GM12878 (cell line): Measurements from ENCODE around the gene GGT6. TPM values are rescaled to one million over a fixed set of nuclear protein-coding genes. Genes with fewer than 3 reads are reported as not detected.

ENCODE experiments used
- ATAC-seq: fragments of 200-7000 bp; cut with Tn5 transposase; 3 replicates; pipeline ENCODE4 v1.9.1; 2020; ENCODE audit warnings: mild to moderate bottlenecking, moderate library complexity
- BruUV-seq: library from RNA; stranded (reverse); fragments of 400-500 nt; replicated peaks from 2 replicates; lab custom pipeline; 2021; lab: Mats Ljungman, UMichigan
- CTCF ChIA-PET: fragments of 300-600 bp; sonication (Branson Sonifier 250); formaldehyde crosslinking; extraction: SDS; loops from one replicate; lab custom pipeline; 2021; ENCODE audit warnings: inconsistent platforms; lab: Yijun Ruan, JAX
- POLR2A ChIA-PET: fragments of 350-600 bp; formaldehyde crosslinking; extraction: SDS; loops from one replicate; lab custom pipeline; 2021; ENCODE audit warnings: inconsistent platforms; lab: Charles Lee
- RAD21 ChIA-PET: fragments of 300-600 bp; sonication (Branson Sonifier 250); formaldehyde crosslinking; loops from one replicate; lab custom pipeline; 2023; ENCODE audit warnings: antibody characterized with exemption; ENCODE audit not compliant: unreplicated experiment; lab: Charles Lee
- SMC1A ChIA-PET: fragments of 300-600 bp; sonication (Branson Sonifier 250); formaldehyde crosslinking; loops from one replicate; lab custom pipeline; 2023; ENCODE audit not compliant: unreplicated experiment, uncharacterized antibody; lab: Charles Lee
- DNase-seq: peaks from one replicate; pipeline ENCODE4 v3.0.0-alpha.2; 2011; ENCODE audit warnings: low read depth, low spot score
- FAIRE-seq: peaks from 3 replicates; lab custom pipeline; 2011; peaks lifted over from hg19 to GRCh38; lab: Jason Lieb, UNC
- H2AFZ ChIP-seq: 2 replicates; pipeline ENCODE4 v1.6.0; 2011; ENCODE audit warnings: low read depth, low read length, control low read depth; ENCODE audit not compliant: control insufficient read depth
- H3K27ac ChIP-seq: 2 replicates; pipeline ENCODE4 v1.5.1; 2011; ENCODE audit warnings: control low read depth; ENCODE audit not compliant: control insufficient read depth, insufficient read depth
- H3K27me3 ChIP-seq, 2 experiments: replicated peaks in 1 of 2; 2 replicates each; pipeline versions ENCODE4 v1.6.0 to v1.6.1; 2011; ENCODE audit warnings: low read length in 1 of 2; ENCODE audit not compliant: control insufficient read depth in 2 of 2, insufficient read depth in 2 of 2
- H3K36me3 ChIP-seq, 2 experiments: 2 replicates each; pipeline ENCODE4 v1.5.1; 2011; ENCODE audit warnings: low read length in 1 of 2; ENCODE audit not compliant: control insufficient read depth in 2 of 2, insufficient read depth in 2 of 2
- H3K4me1 ChIP-seq: 2 replicates; pipeline ENCODE4 v1.6.1; 2011; ENCODE audit warnings: mild to moderate bottlenecking, low read length, moderate library complexity, mixed read lengths; ENCODE audit not compliant: control insufficient read depth, insufficient read depth
- H3K4me2 ChIP-seq: 2 replicates; pipeline ENCODE4 v1.6.0; 2011; ENCODE audit warnings: control low read depth; ENCODE audit not compliant: control insufficient read depth, insufficient read depth
- H3K4me3 ChIP-seq: fragments of 200-600 bp; sonication (generic); 2 replicates; pipeline ENCODE4 v1.5.1; 2016
- H3K79me2 ChIP-seq: 2 replicates; pipeline ENCODE4 v1.6.0; 2011; ENCODE audit warnings: low read length; ENCODE audit not compliant: control insufficient read depth, insufficient read depth
- H3K9ac ChIP-seq: 2 replicates; pipeline ENCODE4 v1.8.0; 2011; ENCODE audit warnings: low read length, control low read depth, mixed read lengths; ENCODE audit not compliant: control insufficient read depth, insufficient read depth
- H3K9me3 ChIP-seq: replicated peaks from 3 replicates; pipeline ENCODE4 v1.5.1; 2011; ENCODE audit warnings: mild to moderate bottlenecking, low read length; ENCODE audit not compliant: control insufficient read depth, insufficient read depth
- H4K20me1 ChIP-seq: 2 replicates; pipeline ENCODE4 v1.6.0; 2011; ENCODE audit not compliant: control insufficient read depth, insufficient read depth
- EGR1 ChIP-seq, 2 experiments: IDR thresholded peaks; 1 replicate in 1 of 2; 2 replicates in 1 of 2; pipeline ENCODE4 v1.6.1; 2011 to 2012; ENCODE audit warnings: low read depth in 2 of 2, low read length in 2 of 2, borderline replicate concordance in 1 of 2, mild to moderate bottlenecking in 1 of 2, moderate library complexity in 1 of 2
- ESRRA ChIP-seq: IDR thresholded peaks from 2 replicates; pipeline ENCODE4 v1.6.1; 2012; ENCODE audit warnings: mild to moderate bottlenecking, low read length, improper control_type of control experiment
- MTA2 ChIP-seq: fragments of 450-650 bp; IDR thresholded peaks from 2 replicates; pipeline ENCODE4 v1.6.1; 2016; ENCODE audit warnings: low read depth, mild to moderate bottlenecking, moderate library complexity
- ZNF217 ChIP-seq: fragments of 450-650 bp; IDR thresholded peaks from 2 replicates; pipeline ENCODE4 v1.6.1; 2017; ENCODE audit warnings: antibody characterized with exemption, mild to moderate bottlenecking
- WGBS: methylation state at CpG from one replicate; pipeline ENCODE4 v1.1.6; 2016; ENCODE audit warnings: low lambda C conversion rate; ENCODE audit not compliant: insufficient replicate concordance, insufficient coverage; ENCODE audit errors: missing lambda C conversion rate; 5-methylcytosine and 5-hydroxymethylcytosine counted together
- in situ Hi-C: fragments of 300-500 bp; cut with MboI; formaldehyde crosslinking; loops from 9 replicates; pipeline ENCODE4 v1.14.3; 2018; ENCODE audit warnings: mixed read lengths
- intact Hi-C: fragments of 100-400 bp; cut with micrococcal nuclease; formaldehyde crosslinking; loops from one replicate; pipeline ENCODE4 v1.14.2; 2022; ENCODE audit not compliant: unreplicated experiment
- polyA plus RNA-seq, 11 experiments: library from polyadenylated mRNA; depleted of rRNA in 4 of 11; unstranded in 6 of 11; stranded (reverse) in 5 of 11; fragments of >200 nt; fragmentation: Nextera tagmentation in 4 of 11; fragmentation: Illumina TruSeq in 1 of 11; extraction: Ambion mirVana in 4 of 11; extraction: Trizol in 1 of 11; gene quantifications; 1 replicate in 1 of 11; 2 replicates in 10 of 11; pipeline versions ENCODE4 v1.2.1 to v1.2.3, GENCODE V29; 2011 to 2016; ENCODE audit warnings: inconsistent platforms in 2 of 11, missing spikeins in 2 of 11, low read depth in 1 of 11
- total RNA-seq, 4 experiments: library from RNA; depleted of rRNA in 3 of 4; stranded (reverse); fragments of >200 nt in 3 of 4; fragmentation: Illumina TruSeq in 1 of 4; extraction: Trizol in 1 of 4; gene quantifications; 2 replicates each; pipeline versions ENCODE4 v1.2.1 to v1.2.3, GENCODE V29; 2013 to 2021
- TF ChIP-seq, protein P1 (sequence below): IDR thresholded peaks from 2 replicates; pipeline ENCODE4 v1.6.1; 2011; ENCODE audit warnings: mild to moderate bottlenecking, low read depth, low read length, moderate library complexity; ENCODE audit not compliant: insufficient replicate concordance
- TF ChIP-seq, protein P2 (sequence below), 3 experiments: IDR thresholded peaks in 2 of 3; conservative IDR thresholded peaks in 1 of 3; 2 replicates each; pipeline ENCODE4 v1.5.1; 2011; ENCODE audit warnings: low read depth in 3 of 3, low read length in 3 of 3, mild to moderate bottlenecking in 3 of 3, control low read depth in 2 of 3, moderate library complexity in 2 of 3, inconsistent platforms in 1 of 3, mixed read lengths in 1 of 3; ENCODE audit not compliant: control insufficient read depth in 2 of 3, insufficient read depth in 1 of 3; ENCODE audit errors: extremely low read depth in 1 of 3
- TF ChIP-seq, protein P3 (sequence below): IDR thresholded peaks from 2 replicates; pipeline ENCODE4 v1.6.1; 2011; ENCODE audit warnings: borderline replicate concordance, low read depth, mild to moderate bottlenecking, moderate library complexity, mixed read lengths, low read length; ENCODE audit not compliant: insufficient read depth; ENCODE audit errors: extremely low read length

Gene GGT6
- total and polyA plus RNA-seq, 10 of the 15 experiments (the other 5 are each of a cell fraction or from before 2014, with no cell fraction given), result 0.01 to 0.26 (median 0.13) TPM; not detected in 5

DNA sequence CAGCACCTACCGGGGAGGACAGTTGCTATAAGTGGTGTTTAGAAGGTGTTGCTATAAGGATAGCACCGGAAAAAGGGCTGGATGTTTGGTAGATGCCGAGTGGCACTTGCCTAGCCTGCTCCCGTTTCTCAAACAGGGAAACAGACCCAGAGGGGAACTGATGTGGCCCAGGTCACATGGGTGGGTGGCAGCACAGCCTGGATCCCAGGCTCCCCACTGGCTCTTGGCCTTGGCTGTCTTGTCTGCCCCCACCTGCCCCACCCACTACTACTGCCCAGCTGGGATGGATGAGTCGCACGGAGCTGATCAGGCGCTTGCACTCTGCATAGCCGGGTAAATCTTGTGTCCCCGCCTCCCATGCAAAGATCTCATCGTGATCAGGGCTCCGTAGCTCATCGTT is 31.2 kb upstream of the GGT6 start:
- no peak for ATAC-seq
- FAIRE-seq, result no peak
- Histone ChIP-seq H3K4me3 (no peak overlapping the region), H4K20me1 (no peaks in the 10 kb centered on the region; the same call in 1 of the 2 replicates), H3K36me3 (no peaks in the 10 kb centered on the region), H3K27ac (no peak overlapping the region), H3K4me2 (no peak overlapping the region), H3K79me2 (no peaks in the 10 kb centered on the region), H3K9ac (no peak overlapping the region), H3K9me3 (no peaks in the 10 kb centered on the region), H3K27me3 (peaks cover 3 to 4% of the 10 kb centered on the region in 2 experiments; a peak in 3 of 4 replicates), H2AFZ (no peak overlapping the region), H3K4me1 (no peaks in the 10 kb centered on the region)
- WGBS, result 41% methylated on average over 12 of the region's 12 CpGs
- no TSS peak for BruUV-seq
- SMC1A ChIA-PET, result no interaction called here
- in situ Hi-C loops, result no loop called here
- CTCF ChIA-PET, result no interaction called here
- RAD21 ChIA-PET, result no interaction called here
- POLR2A ChIA-PET, result no interaction called here
- intact Hi-C loops, result no loop called here
- TF ChIP-seq EGR1 (IDR thresholded peaks at IDR 0.05; ENCODE audit: borderline replicate concordance in 1 of 2, low read depth in 2 of 2, low read length in 2 of 2) (no peak), ZNF217 (no peak), ESRRA (no peak), MTA2 (no peak)
- TF ChIP-seq, protein P1, sequence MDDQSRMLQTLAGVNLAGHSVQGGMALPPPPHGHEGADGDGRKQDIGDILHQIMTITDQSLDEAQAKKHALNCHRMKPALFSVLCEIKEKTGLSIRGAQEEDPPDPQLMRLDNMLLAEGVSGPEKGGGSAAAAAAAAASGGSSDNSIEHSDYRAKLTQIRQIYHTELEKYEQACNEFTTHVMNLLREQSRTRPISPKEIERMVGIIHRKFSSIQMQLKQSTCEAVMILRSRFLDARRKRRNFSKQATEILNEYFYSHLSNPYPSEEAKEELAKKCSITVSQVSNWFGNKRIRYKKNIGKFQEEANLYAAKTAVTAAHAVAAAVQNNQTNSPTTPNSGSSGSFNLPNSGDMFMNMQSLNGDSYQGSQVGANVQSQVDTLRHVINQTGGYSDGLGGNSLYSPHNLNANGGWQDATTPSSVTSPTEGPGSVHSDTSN, result no peak
- TF ChIP-seq, protein P2, sequence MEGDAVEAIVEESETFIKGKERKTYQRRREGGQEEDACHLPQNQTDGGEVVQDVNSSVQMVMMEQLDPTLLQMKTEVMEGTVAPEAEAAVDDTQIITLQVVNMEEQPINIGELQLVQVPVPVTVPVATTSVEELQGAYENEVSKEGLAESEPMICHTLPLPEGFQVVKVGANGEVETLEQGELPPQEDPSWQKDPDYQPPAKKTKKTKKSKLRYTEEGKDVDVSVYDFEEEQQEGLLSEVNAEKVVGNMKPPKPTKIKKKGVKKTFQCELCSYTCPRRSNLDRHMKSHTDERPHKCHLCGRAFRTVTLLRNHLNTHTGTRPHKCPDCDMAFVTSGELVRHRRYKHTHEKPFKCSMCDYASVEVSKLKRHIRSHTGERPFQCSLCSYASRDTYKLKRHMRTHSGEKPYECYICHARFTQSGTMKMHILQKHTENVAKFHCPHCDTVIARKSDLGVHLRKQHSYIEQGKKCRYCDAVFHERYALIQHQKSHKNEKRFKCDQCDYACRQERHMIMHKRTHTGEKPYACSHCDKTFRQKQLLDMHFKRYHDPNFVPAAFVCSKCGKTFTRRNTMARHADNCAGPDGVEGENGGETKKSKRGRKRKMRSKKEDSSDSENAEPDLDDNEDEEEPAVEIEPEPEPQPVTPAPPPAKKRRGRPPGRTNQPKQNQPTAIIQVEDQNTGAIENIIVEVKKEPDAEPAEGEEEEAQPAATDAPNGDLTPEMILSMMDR (IDR thresholded peaks at IDR 0.05 in 2 of 3, conservative IDR thresholded peaks at IDR 0.05 in 1 of 3; ENCODE audit: control insufficient read depth in 2 of 3, extremely low read depth in 1 of 3, insufficient read depth in 1 of 3, low read depth in 3 of 3, low read length in 3 of 3), result no peak
- TF ChIP-seq, protein P3, sequence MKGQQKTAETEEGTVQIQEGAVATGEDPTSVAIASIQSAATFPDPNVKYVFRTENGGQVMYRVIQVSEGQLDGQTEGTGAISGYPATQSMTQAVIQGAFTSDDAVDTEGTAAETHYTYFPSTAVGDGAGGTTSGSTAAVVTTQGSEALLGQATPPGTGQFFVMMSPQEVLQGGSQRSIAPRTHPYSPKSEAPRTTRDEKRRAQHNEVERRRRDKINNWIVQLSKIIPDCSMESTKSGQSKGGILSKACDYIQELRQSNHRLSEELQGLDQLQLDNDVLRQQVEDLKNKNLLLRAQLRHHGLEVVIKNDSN, result no peak
- no peak for DNase-seq
